ENCODE results near the gene SLC25A25.
"Not testable (repeated sequence)": the region's sequence is repeated elsewhere in the genome, so short reads cannot be mapped to it uniquely, and the experiment has no call there.

The SLC25A25 gene

GRCh38 chr9:128053560-128053959 lies 14.5 kb upstream of the SLC25A25 start:
- DNase-seq: no peak

- DNase-seq: no peak
These were observed 13.9 kb upstream of the SLC25A25 start for GRCh38 chr9:128054087-128054486.

GRCh38 chr9:128055344-128056040 lies 12.5 kb upstream of the SLC25A25 start:
- no peak for DNase-seq

DNA sequence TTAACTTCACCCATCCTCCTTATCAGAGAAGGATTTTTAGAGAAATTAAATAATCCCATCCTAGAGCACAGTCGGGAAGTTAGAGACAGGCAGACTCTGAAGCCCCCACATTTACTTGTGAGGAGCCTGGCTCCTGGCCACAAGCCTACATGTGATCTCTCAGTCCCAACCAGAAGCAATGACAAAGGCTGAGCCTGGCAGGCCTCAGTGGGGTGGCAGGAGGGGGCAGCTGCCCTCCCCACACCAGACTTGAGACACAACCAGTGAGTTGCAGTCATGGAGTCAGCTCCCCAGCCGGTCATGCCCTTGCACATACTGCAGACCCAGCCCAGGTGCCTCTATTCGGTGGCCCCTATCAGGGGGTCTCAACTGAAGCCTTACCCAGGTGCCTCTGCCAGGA lies 11.9 kb upstream of the SLC25A25 start:
- no peak for DNase-seq

GRCh38 chr9:128056887-128057723 lies 10.9 kb upstream of the SLC25A25 start:
- no peak for DNase-seq

DNA sequence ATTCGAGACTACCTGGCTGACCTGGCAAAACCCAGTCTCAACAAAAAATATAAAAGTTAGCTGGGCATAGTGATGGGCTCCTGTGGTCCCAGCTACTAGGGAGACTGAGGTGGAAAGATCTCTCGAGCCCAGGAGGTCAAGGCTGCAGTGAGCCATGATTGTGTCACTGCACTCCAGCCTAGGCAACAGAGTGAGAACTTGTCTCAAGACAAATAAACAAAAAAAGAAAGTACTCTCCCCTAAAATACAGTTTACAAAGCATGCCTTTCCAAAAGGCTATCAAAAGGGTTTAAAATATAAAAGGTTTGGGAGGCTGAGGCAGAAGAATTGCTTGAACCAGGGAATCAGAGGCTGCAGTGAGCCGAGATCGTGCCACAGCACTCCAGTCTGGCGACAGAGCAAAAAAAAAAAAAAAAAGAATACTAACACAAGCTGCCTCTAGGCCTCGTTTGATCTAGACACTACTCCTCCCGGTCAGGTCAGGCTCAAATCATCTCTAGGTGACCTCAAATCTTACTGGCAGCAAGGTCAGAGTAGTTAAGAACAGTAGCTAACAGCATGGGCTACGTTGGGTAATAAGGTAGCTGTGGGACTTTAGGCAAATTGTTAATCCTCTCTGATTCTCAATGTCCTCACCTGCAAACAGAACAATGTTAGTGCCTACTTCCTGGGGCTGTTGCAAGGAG lies 10.2 kb upstream of the SLC25A25 start:
- DNase-seq: no peak

DNA sequence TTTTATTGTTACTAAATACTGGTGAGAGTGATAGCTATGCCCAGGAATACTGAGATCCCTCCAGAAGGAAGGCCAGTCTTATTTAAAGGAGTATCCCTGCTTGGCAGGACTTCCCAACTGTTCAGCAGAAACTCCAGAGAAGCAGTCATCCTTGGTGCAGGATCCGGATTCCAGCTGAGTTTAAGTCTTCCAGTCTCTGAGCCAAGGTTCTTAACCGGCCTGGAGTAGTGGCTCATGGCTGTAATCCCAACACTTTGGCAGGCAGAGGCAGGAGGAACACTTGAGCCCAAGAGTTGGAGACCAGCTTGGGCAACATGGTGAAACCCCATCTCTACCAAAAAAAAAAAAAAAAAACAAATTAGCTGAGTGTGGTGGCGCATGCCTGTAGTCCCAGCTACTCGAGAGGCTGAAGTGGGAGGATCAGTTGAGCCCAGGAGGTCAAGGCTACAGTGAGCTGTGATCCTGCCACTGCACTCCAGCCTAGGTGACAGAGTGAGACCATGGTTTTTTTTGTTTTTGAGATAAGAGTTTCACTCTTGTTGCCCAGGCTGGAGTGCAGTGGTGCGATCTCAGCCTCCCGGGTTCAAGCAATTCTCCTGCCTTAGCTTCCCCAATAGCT lies 8.6 kb upstream of the SLC25A25 start:
- DNase-seq: no peak

DNA sequence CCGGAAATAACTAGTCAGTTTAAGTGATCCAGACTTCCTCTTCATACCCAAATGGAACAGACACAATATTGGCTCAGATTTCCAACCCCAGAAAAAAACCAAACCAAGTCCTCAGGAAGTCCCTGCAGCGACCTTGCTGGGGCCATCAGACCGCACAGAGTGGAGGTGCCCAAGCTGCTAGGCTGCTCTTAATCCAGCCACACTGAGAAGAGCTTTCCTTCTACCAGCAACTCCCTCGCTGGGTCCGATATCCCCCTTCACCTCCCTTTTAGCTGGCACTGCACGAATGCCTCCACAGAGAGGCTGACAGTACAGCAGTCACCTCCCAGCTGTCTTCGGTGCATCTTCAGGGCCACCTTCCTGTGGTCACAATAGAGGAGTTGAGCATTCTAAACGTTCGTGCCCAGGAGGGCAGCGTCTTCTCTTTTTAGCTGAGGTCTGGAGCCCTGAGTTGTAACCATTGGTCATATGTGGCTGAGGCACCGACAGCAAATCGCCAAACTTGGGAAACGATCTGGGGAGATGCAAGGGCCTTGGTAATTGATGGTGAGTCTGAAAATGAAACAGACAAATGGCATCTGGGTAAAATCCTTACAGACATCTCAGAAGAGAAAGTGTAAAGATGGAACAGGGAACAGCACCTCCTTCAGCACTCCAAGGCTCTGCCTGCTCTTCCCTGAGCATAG lies 6.6 kb upstream of the SLC25A25 start:
- DNase-seq: no peak

DNA sequence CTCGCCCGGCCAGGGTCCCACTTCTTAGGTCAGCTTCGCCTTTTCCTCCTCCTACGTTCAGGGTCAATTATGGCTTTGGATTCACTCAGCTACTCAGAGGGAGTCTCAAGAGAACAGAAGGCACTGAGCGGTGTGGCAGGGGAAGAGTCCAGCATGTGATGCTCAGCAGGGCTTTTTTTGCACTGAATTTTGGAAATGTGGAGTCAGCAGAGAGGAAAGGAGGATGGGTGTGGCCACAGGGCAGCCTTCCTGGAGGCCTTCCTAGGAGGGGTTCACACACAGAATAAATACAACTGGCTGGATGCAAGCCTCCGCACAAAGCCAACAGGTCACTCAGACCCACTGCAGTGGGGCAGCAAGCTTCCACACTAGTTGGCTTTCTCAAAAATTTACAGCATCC lies 5.8 kb upstream of the SLC25A25 start:
- DNase-seq: no peak

DNA sequence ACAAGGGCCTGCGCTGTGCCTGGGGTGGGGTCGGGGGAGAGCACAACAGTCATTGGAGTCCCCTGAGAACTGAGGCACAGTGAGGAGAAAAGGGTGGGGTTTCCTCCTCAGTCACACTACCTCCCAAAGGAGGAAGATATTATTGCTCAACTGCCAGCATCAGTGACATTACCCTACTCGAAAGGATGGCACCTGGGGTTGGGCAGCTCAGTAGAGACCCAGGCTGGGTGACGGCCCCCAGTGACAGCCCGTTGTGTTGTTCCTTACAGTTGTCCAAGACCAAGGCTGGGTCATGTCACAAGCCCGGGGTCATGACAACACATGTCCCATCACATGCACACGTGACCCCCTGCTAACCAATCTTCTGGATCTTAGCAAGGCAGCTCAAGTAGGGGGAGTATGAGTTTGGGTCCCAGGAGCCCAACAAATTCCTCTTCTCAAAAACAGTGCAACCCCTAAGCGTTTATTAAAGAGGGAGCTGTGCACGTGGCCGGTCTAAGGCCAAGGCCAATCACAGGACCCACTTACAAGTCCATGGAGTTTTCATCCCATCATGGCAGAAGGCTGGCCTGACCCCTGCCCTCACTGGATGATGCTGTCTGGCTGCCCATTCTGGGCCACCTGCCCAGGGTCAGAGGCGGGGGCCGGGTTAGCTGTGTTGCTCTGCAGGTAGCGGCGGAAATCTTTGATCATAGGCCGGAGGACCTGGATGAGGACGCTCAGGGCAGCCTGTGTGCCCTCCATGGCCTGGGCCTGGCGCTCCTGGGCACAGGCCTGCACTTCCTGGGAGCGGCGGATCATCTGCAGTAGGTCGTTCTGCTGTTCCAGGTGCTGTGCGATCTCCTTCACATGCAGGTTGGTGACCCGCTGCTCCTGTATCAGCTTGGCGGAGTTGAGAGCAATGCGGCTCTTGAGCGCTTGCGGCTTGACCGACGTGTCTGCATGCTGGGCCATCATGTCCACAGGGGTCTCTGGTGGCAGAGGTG lies 4.9 kb upstream of the SLC25A25 start:
- no peak for DNase-seq

- no peak for DNase-seq
These were observed 1.9 kb upstream of the SLC25A25 start for GRCh38 chr9:128065907-128066712.

- DNase-seq: peak; percentile 99
These were observed 1.1 kb upstream of the SLC25A25 start, which contains the start of gene NAIF1 for GRCh38 chr9:128066713-128067644. NAIF1 (minus strand) TSS chr9:128067320; CDS start chr9:128067101, 219 bp downstream.

DNA sequence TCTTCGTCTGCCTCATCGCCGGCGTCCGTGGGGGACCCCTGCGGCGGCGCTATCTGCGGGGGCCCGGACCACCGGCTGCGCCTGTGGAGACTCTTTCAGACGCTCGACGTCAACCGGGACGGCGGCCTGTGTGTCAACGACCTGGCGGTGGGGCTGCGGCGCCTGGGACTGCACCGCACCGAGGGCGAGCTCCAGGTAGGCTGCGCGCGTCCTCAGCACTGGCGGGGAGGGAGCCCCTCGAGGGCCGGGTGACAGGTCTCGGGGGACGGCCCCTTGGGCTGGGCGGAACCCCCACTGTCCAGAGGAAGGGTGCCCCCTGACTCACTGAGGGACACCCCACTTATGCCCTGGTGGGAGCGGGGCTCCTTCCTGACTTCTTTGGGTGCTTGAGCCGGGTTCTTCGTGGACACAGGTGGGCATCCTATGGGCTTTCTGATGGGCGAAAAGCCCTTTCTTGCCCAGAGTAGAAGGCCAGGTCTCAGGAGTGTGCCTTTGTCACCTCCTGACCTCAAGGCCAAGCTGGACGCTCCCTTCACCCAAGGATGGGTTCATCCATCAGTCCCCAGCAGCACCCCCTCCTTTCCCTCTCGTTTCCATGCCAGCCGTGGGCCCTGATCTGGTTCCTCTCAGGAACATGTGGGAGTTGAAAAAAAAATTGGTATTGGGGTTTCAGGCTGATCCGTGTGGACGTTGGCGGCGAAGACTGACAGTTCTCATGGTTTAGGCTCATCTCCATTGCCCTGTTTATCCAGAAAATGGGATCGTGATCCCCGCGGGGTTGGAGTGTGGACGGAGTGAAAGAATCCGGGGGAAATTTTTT lies 564 bp downstream of the SLC25A25 start:
- DNase-seq: no peak

GRCh38 chr9:128070874-128071273 lies 2.8 kb downstream of the SLC25A25 start:
- DNase-seq: no peak

GRCh38 chr9:128071475-128071874 lies 3.4 kb downstream of the SLC25A25 start:
- not testable (repeated sequence) for DNase-seq

- peak; percentile 69 for DNase-seq
These were observed 4.4 kb downstream of the SLC25A25 start for GRCh38 chr9:128072144-128073021.

DNA sequence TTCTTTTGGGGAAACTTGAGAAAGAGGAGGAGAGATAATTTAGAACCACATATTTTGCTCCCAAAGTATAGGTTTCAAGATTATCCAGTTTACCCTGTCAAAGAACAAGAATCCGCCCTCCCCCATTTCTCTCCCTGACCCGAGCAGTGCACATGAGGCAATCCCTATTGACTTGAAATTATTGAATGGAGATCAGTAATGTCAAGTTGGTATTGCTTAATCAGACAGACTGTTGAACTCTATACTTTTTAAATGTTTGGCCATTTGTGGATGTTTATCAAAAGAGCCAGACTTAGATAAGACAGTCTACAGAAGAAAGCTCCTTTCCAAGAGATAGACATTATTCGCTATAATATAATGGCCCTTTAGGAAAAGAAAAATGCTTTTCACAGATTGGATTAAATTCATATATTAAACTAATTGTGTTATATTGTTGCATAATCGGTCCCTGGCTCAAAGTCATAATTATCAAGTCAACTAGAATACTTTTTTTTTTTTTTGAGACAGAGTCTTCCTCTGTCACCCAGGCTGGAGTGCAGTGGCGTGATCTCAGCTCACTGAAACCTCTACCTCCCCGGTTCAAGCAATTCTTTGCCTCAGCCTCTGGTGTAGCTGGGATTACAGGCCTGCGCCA lies 5.3 kb downstream of the SLC25A25 start:
- DNase-seq: no peak

Data from CD4-positive, alpha-beta T cell treated with Interleukin-4 for 4 hours (primary cell).